Hepatic stellate cell (primary cell): ENCODE results near the gene MLXIPL.

Experiments
- DNase-seq: peaks from one replicate; pipeline ENCODE4 v3.0.0; 2011; ENCODE audit warnings: low spot score

MLXIPL gene

GRCh38 chr7:73549176-73549575 lies 75.1 kb downstream of the MLXIPL start:
- DNase-seq, result no peak

- no peak for DNase-seq
These were observed 76.5 kb downstream of the MLXIPL start for GRCh38 chr7:73547841-73548240.

GRCh38 chr7:73544678-73545077 lies 79.6 kb downstream of the MLXIPL start:
- no peak for DNase-seq
